Effector memory CD4-positive, alpha-beta T cell (primary cell): ENCODE data around the gene PAX7.

ENCODE experiments used
- DNase-seq, 3 donors: peaks; one replicate each; pipeline ENCODE4 v3.0.0-alpha.2; 2020
- H3K27ac ChIP-seq: 2 replicates; pipeline ENCODE4 v1.7.0; 2013; ENCODE audit warnings: mild to moderate bottlenecking, low read length, moderate library complexity; ENCODE audit not compliant: insufficient read depth, poor library complexity, severe bottlenecking
- H3K27me3 ChIP-seq: replicated peaks from 2 replicates; pipeline ENCODE4 v1.7.0; 2013; ENCODE audit warnings: mild to moderate bottlenecking, low read length; ENCODE audit not compliant: insufficient read depth, control insufficient read depth, poor library complexity, severe bottlenecking
- H3K36me3 ChIP-seq: 2 replicates; pipeline ENCODE4 v1.7.0; 2013; ENCODE audit warnings: mild to moderate bottlenecking, low read length, moderate library complexity; ENCODE audit not compliant: control insufficient read depth, insufficient read depth
- H3K4me1 ChIP-seq: 2 replicates; pipeline ENCODE4 v1.7.0; 2013; ENCODE audit warnings: low read length, mild to moderate bottlenecking; ENCODE audit not compliant: control insufficient read depth, insufficient read depth, poor library complexity, severe bottlenecking
- H3K4me3 ChIP-seq: 2 replicates; pipeline ENCODE4 v1.7.0; 2013; ENCODE audit warnings: low read length, low read depth, mild to moderate bottlenecking; ENCODE audit not compliant: insufficient read depth, poor library complexity, severe bottlenecking
- H3K9me3 ChIP-seq: 2 replicates; pipeline ENCODE4 v1.7.0; 2013; ENCODE audit warnings: mild to moderate bottlenecking, low read length, moderate library complexity; ENCODE audit not compliant: control insufficient read depth

The PAX7 gene

GRCh38 chr1:18783705-18784481 lies 153.2 kb downstream of the PAX7 start:
- no peak overlapping the region for H3K4me3 ChIP-seq
- peaks cover 7% of the 10 kb centered on the region for H3K27me3 ChIP-seq
- H3K4me1 ChIP-seq: no peaks in the 10 kb centered on the region
- H3K9me3 ChIP-seq: no peaks in the 10 kb centered on the region
- H3K27ac ChIP-seq: no peak overlapping the region
- DNase-seq: no peak
- H3K36me3 ChIP-seq: no peaks in the 10 kb centered on the region

- Histone ChIP-seq H3K27ac (no peak overlapping the region), H3K4me1 (no peaks in the 10 kb centered on the region), H3K9me3 (no peaks in the 10 kb centered on the region), H3K4me3 (no peak overlapping the region), H3K27me3 (peaks cover 4% of the 10 kb centered on the region), H3K36me3 (no peaks in the 10 kb centered on the region)
- no peak for DNase-seq
These were observed 153.8 kb downstream of the PAX7 start for GRCh38 chr1:18784482-18784831.

GRCh38 chr1:18786149-18786548 lies 155.5 kb downstream of the PAX7 start:
- H3K27ac ChIP-seq: no peak overlapping the region
- H3K4me1 ChIP-seq: no peaks in the 10 kb centered on the region
- no peaks in the 10 kb centered on the region for H3K36me3 ChIP-seq
- H3K27me3 ChIP-seq: peaks cover 4% of the 10 kb centered on the region
- no peak for DNase-seq
- no peak overlapping the region for H3K4me3 ChIP-seq
- no peaks in the 10 kb centered on the region for H3K9me3 ChIP-seq

- no peaks in the 10 kb centered on the region for H3K9me3 ChIP-seq
- no peaks in the 10 kb centered on the region for H3K4me1 ChIP-seq
- no peak for DNase-seq
- H3K36me3 ChIP-seq: no peaks in the 10 kb centered on the region
- peaks cover 4% of the 10 kb centered on the region for H3K27me3 ChIP-seq
- no peak overlapping the region for H3K27ac ChIP-seq
- H3K4me3 ChIP-seq: no peak overlapping the region
These were observed 157.3 kb downstream of the PAX7 start for GRCh38 chr1:18787825-18788385.

GRCh38 chr1:18789246-18789645 lies 158.6 kb downstream of the PAX7 start:
- H3K27ac ChIP-seq: no peak overlapping the region
- H3K4me3 ChIP-seq: no peak overlapping the region
- no peaks in the 10 kb centered on the region for H3K4me1 ChIP-seq
- no peaks in the 10 kb centered on the region for H3K36me3 ChIP-seq
- peaks cover 4% of the 10 kb centered on the region for H3K27me3 ChIP-seq
- H3K9me3 ChIP-seq: no peaks in the 10 kb centered on the region
- no peak for DNase-seq

- H3K4me1 ChIP-seq: no peaks in the 10 kb centered on the region
- no peak overlapping the region for H3K4me3 ChIP-seq
- H3K9me3 ChIP-seq: no peaks in the 10 kb centered on the region
- no peaks in the 10 kb centered on the region for H3K36me3 ChIP-seq
- no peaks in the 10 kb centered on the region for H3K27me3 ChIP-seq
- no peak overlapping the region for H3K27ac ChIP-seq
- DNase-seq: no peak
These were observed 162.1 kb downstream of the PAX7 start for GRCh38 chr1:18792747-18793146.

GRCh38 chr1:18793164-18793563 lies 162.5 kb downstream of the PAX7 start:
- Histone ChIP-seq H3K27me3 (no peaks in the 10 kb centered on the region), H3K4me3 (no peak overlapping the region), H3K4me1 (no peaks in the 10 kb centered on the region), H3K9me3 (no peaks in the 10 kb centered on the region), H3K27ac (no peak overlapping the region), H3K36me3 (no peaks in the 10 kb centered on the region)
- DNase-seq: no peak

GRCh38 chr1:18794051-18794450 lies 163.4 kb downstream of the PAX7 start:
- no peaks in the 10 kb centered on the region for H3K27me3 ChIP-seq
- H3K36me3 ChIP-seq: no peaks in the 10 kb centered on the region
- no peaks in the 10 kb centered on the region for H3K9me3 ChIP-seq
- no peak for DNase-seq
- H3K4me1 ChIP-seq: no peaks in the 10 kb centered on the region
- H3K27ac ChIP-seq: no peak overlapping the region
- H3K4me3 ChIP-seq: no peak overlapping the region

GRCh38 chr1:18794561-18794960 lies 163.9 kb downstream of the PAX7 start:
- H3K36me3 ChIP-seq: no peaks in the 10 kb centered on the region
- no peak overlapping the region for H3K27ac ChIP-seq
- H3K4me3 ChIP-seq: no peak overlapping the region
- DNase-seq: no peak
- H3K9me3 ChIP-seq: no peaks in the 10 kb centered on the region
- H3K4me1 ChIP-seq: no peaks in the 10 kb centered on the region
- H3K27me3 ChIP-seq: no peaks in the 10 kb centered on the region

- Histone ChIP-seq H3K27me3 (no peaks in the 10 kb centered on the region), H3K36me3 (no peaks in the 10 kb centered on the region), H3K4me1 (no peaks in the 10 kb centered on the region), H3K27ac (no peak overlapping the region), H3K9me3 (no peaks in the 10 kb centered on the region), H3K4me3 (no peak overlapping the region)
- DNase-seq: no peak
These were observed 164.5 kb downstream of the PAX7 start for GRCh38 chr1:18795002-18795689.
